Measurements from ENCODE around the gene FCRLB. TPM values are rescaled to one million over a fixed set of nuclear protein-coding genes. Genes with fewer than 3 reads are reported as not detected.
"Not testable (repeated sequence)": the region's sequence is repeated elsewhere in the genome, so short reads cannot be mapped to it uniquely, and the experiment has no call there.

FCRLB gene
- total RNA-seq, 2 experiments from 2014 or later: 0.10 TPM

DNA sequence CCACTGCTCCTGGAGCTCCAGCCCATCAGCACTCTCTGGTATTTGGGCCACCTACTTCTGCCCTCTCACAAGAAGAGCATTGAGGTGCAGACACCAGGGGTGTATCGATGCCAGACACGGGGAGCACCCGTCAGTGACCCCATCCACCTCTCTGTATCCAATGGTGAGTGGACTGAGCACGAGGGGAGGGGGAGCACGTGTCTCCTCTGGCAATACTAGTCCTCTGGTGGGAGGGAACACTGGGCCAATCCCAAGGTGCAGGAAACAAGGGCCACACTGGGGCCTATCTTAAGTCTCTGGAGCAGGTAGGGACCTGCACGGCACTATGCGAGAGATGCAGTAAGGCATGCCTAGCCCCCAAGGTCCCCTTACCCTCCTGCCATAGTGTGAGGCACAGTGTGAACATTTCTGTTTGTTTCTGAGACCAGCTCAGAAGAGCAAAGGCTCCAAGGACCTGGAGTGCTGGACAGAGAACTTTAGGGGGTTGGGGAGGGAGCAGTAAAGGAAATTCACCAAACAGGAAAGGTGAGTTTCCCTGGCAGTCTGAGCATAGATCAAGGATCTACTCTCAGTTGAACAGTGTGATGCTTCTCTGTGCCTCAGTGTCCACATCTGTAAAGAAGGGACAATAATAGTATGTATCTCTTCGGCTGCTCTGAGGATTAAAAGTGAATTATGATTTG is 2.3 kb downstream of the FCRLB start:
- Mint-ChIP-seq H3K4me1 (ENCODE audit: low read depth) (peaks cover 32% of the 10 kb centered on the region), H3K4me3 (no peak overlapping the region), H3K36me3 (ENCODE audit: low read depth) (no peaks in the 10 kb centered on the region), H3K9me3 (no peaks in the 10 kb centered on the region), H3K27me3 (ENCODE audit: low read depth) (peaks cover 8% of the 10 kb centered on the region), H3K27ac (no peak overlapping the region)
- intact Hi-C loops (cut with micrococcal nuclease): no loop called here
- CTCF ChIA-PET: interaction anchor here (0.9 kb wide), 1 partner anchor 213 kb away, joined by 3 read pairs; no protein-coding TSS in a partner anchor
- no peak for DNase-seq

DNA sequence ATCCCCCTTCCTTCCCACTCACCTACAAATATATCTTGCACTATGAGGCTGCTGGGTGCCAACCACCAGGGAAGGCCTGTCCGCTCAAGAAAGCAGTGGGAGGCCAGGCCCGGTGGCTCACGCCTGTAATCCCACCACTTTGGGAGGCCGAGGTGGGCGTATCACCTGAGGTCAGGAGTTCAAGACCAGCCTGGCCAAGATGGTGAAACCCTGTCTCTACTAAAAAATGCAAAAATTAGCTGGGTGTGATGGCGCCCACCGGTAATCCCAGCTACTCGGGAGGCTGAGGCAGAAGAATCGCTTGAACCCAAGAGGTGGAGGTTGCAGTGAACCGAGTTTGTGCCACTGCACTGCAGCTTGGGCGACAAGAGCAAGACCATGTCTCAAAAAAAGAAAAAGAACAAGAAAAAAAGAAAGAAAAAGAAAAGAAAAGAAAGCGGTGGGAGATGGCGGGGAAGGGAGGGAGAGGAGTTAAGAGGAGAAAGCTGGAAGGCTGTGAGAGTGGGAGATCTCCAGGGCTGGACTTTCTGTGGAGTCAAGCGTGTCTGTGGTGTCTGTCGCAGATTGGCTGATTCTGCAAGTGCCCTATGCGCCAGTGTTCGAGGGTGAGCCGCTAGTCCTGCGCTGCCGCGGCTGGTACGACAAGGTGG is 4.0 kb downstream of the FCRLB start:
- intact Hi-C loops (cut with micrococcal nuclease); H3K27ac Mint-ChIP-seq; H3K36me3 Mint-ChIP-seq (ENCODE audit: low read depth); H3K27me3 Mint-ChIP-seq (ENCODE audit: low read depth); H3K9me3 Mint-ChIP-seq; DNase-seq: not testable (repeated sequence)
- Mint-ChIP-seq H3K4me1 (ENCODE audit: low read depth) (peaks cover 41% of the 10 kb centered on the region), H3K4me3 (peak overlapping the region; percentile 76)
- CTCF ChIA-PET: interaction anchor here (8.2 kb wide), 1 partner anchor 15 kb away, joined by 76 read pairs; no protein-coding TSS in a partner anchor

DNA sequence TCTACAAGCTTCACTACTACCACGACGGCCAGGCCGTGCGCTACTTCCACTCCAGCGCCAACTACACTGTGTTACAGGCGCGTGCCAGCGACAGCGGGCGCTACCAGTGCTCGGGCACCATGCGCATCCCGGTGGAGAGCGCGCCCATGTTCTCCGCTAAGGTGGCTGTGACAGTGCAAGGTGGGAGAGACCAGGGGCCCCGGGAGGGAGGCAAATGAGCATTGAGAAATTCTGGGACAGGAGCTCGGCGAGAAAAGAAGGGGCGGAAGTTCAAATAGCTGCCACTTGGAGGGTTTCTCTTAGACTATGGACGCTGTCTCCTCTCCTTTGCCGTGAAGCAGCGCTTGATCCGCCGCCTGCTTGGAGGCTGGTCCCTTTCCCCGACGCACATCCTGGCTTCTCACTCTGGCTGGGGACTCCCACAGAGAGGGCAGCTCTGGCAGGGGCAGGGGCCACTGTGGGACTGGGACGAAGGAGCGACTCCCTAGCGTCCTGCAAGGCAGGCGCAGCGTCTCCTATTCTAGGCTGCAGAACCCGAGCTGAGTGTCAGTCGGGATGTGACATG is 4.6 kb downstream of the FCRLB start:
- Mint-ChIP-seq H3K36me3 (ENCODE audit: low read depth) (no peaks in the 10 kb centered on the region), H3K4me3 (peak overlapping the region; percentile 76), H3K9me3 (no peaks in the 10 kb centered on the region), H3K4me1 (ENCODE audit: low read depth) (peaks cover 46% of the 10 kb centered on the region), H3K27ac (peak overlapping the region; percentile 11), H3K27me3 (ENCODE audit: low read depth) (peaks cover 8% of the 10 kb centered on the region)
- CTCF ChIA-PET: interaction anchor here (1.2 to 8.2 kb wide), 3 partner anchors 14 to 239 kb away, joined by 4 to 76 read pairs (median 5); partner anchors contain the start of gene DUSP12
- intact Hi-C loops (cut with micrococcal nuclease): loop anchor here (2.0 kb wide), 1 partner anchor 15 kb away; no protein-coding TSS in a partner anchor
- peak; percentile 31 for DNase-seq

DNA sequence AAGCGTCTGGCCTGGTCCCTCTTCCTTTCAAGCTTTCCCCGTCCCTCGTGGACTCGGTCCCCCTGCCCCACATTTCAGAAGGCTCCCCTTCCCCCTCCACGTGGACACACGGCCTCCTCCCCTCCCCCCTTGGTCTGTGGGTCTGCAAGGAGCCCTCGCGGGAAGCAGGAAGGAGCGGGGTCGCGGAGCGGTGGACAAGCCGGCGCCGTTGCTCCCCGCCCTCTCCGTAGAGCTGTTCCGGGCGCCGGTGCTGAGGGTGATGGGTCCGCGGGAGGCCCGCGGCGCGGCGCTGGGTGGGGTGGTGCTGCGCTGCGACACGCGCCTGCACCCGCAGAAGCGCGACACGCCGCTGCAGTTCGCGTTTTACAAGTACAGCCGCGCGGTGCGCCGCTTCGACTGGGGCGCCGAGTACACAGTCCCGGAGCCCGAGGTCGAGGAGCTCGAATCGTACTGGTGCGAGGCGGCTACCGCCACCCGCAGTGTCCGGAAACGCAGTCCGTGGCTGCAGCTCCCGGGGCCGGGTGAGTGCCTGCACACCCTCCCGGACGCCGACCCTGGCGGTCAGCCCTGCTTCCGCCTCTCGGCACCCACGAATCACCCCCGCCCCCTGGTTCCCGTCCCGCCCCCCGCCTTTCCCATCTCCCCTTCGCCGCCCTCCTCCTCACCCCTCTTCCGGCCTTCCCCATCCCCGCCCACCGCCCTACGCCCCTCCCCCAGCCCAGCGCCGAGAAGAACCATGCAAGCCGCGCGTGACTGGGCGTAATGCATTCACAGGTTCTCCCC is 5.3 kb downstream of the FCRLB start:
- peaks cover 7% of the 10 kb centered on the region for H3K27me3 Mint-ChIP-seq (ENCODE audit: low read depth)
- CTCF ChIA-PET: interaction anchor here (1.2 to 8.2 kb wide), 3 partner anchors 13 to 239 kb away, joined by 4 to 76 read pairs (median 5); partner anchors contain the start of gene DUSP12

DNA sequence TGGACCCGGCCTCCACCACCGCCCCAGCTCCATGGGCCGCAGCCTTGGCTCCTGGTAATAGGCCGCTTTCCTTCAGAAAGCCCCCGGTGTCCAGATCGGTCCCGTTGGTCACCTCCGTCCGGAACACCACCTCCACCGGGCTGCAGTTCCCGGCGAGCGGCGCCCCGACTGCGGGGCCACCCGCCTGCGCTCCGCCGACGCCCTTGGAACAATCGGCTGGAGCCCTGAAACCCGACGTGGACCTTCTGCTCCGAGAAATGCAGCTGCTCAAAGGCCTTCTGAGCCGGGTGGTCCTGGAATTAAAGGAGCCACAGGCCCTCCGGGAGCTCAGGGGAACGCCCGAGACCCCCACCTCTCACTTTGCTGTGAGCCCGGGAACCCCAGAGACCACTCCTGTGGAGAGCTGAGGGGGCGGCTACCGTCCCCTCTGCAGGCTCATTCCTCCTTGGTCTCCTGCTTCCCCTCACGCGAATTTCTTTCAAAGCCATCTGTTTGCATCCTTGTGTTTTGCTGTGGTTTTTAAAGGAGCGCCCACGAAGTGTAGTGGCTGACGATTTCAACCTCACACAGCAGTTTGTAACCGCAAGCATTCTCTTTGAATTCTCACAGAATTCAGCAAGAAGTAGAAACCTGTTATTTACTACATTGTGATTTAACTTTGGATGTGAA is 6.0 kb downstream of the FCRLB start:
- Mint-ChIP-seq H3K4me1 (ENCODE audit: low read depth) (peaks cover 42% of the 10 kb centered on the region), H3K27ac (no peak overlapping the region), H3K36me3 (ENCODE audit: low read depth) (no peaks in the 10 kb centered on the region), H3K9me3 (no peaks in the 10 kb centered on the region), H3K4me3 (peak overlapping the region; percentile 76), H3K27me3 (ENCODE audit: low read depth) (peaks cover 4% of the 10 kb centered on the region)
- CTCF ChIA-PET: interaction anchor here (1.2 to 8.2 kb wide), 3 partner anchors 13 to 240 kb away, joined by 4 to 76 read pairs (median 5); partner anchors contain the start of gene DUSP12
- intact Hi-C loops (cut with micrococcal nuclease): loop anchor here (2.0 kb wide), 1 partner anchor 13 kb away; no protein-coding TSS in a partner anchor
- DNase-seq: peak; percentile 38

More for the DNA sequence above, 5.3 kb downstream of the FCRLB start:
- no peaks in the 10 kb centered on the region for H3K36me3 Mint-ChIP-seq (ENCODE audit: low read depth)
- intact Hi-C loops (cut with micrococcal nuclease): loop anchor here (2.0 kb wide), 1 partner anchor 14 kb away; no protein-coding TSS in a partner anchor
- H3K27ac Mint-ChIP-seq: peak overlapping the region; percentile 11
- H3K4me1 Mint-ChIP-seq (ENCODE audit: low read depth): peaks cover 46% of the 10 kb centered on the region
- no peaks in the 10 kb centered on the region for H3K9me3 Mint-ChIP-seq
- H3K4me3 Mint-ChIP-seq: peak overlapping the region; percentile 76
- peak; percentile 69 for DNase-seq

- CTCF ChIA-PET: interaction anchor here (8.2 kb wide), 1 partner anchor 11 kb away, joined by 76 read pairs; no protein-coding TSS in a partner anchor
- no peak for DNase-seq
- Mint-ChIP-seq H3K9me3 (no peaks in the 10 kb centered on the region), H3K27ac (peak overlapping the region; percentile 4), H3K36me3 (ENCODE audit: low read depth) (no peaks in the 10 kb centered on the region), H3K4me3 (no peak overlapping the region), H3K4me1 (ENCODE audit: low read depth) (peaks cover 42% of the 10 kb centered on the region), H3K27me3 (ENCODE audit: low read depth) (peaks cover 6% of the 10 kb centered on the region)
- intact Hi-C loops (cut with micrococcal nuclease): no loop called here
These were observed 7.3 kb downstream of the FCRLB start for GRCh38 chr1:161728376-161729226.

- DNase-seq: peak; percentile 62
- CTCF ChIA-PET: interaction anchor here (0.8 to 8.2 kb wide), 2 partner anchors 10 to 243 kb away, joined by 4 to 76 read pairs; no protein-coding TSS in a partner anchor
- Mint-ChIP-seq H3K4me1 (ENCODE audit: low read depth) (peaks cover 42% of the 10 kb centered on the region), H3K36me3 (ENCODE audit: low read depth) (no peaks in the 10 kb centered on the region), H3K27ac (peak overlapping the region; percentile 21), H3K9me3 (no peaks in the 10 kb centered on the region), H3K4me3 (no peak overlapping the region), H3K27me3 (ENCODE audit: low read depth) (peaks cover 6% of the 10 kb centered on the region)
- intact Hi-C loops (cut with micrococcal nuclease): loop anchor here (1.0 to 2.0 kb wide), 4 partner anchors 14 to 118 kb away; partner anchors contain the start of genes DUSP12 and FCRLA
These were observed 8.8 kb downstream of the FCRLB start for GRCh38 chr1:161730050-161730564.

DNA sequence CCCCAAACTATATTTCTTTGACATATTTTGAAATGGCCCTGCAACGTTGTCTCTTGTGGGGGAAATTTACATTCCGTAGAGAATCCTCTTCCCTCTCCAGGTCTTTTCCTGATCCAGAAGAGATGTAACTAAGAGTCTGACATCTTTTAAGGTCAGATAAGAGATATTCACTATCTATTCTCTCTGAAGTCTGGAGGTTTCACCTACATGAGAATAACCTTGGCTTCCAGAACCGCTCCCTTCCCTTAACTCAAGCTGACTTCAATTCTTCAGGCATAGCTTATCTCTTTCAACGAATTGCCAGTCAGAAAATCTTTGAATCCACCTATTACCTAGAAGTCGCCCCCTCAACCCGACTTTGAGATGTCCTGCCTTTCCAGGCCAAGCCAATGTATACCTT is 9.9 kb downstream of the FCRLB start:
- H3K27ac Mint-ChIP-seq: no peak overlapping the region
- H3K27me3 Mint-ChIP-seq (ENCODE audit: low read depth): peaks cover 2% of the 10 kb centered on the region
- H3K9me3 Mint-ChIP-seq: no peaks in the 10 kb centered on the region
- CTCF ChIA-PET: interaction anchor here (8.2 kb wide), 1 partner anchor 9 kb away, joined by 76 read pairs; no protein-coding TSS in a partner anchor
- DNase-seq: no peak
- H3K36me3 Mint-ChIP-seq (ENCODE audit: low read depth): no peaks in the 10 kb centered on the region
- H3K4me3 Mint-ChIP-seq: no peak overlapping the region
- peaks cover 39% of the 10 kb centered on the region for H3K4me1 Mint-ChIP-seq (ENCODE audit: low read depth)
- intact Hi-C loops (cut with micrococcal nuclease): loop anchor here (2.0 kb wide), 1 partner anchor 24 kb away; the partner anchor contains the start of gene FCRLA

- H3K4me1 Mint-ChIP-seq (ENCODE audit: low read depth): peaks cover 44% of the 10 kb centered on the region
- CTCF ChIA-PET: interaction anchor here (0.5 to 8.2 kb wide), 3 partner anchors 8 to 305 kb away, joined by 4 to 76 read pairs (median 5); no protein-coding TSS in a partner anchor
- intact Hi-C loops (cut with micrococcal nuclease): loop anchor here (2.0 kb wide), 1 partner anchor 25 kb away; the partner anchor contains the start of gene FCRLA
- no peaks in the 10 kb centered on the region for H3K9me3 Mint-ChIP-seq
- no peaks in the 10 kb centered on the region for H3K36me3 Mint-ChIP-seq (ENCODE audit: low read depth)
- DNase-seq: no peak
- H3K27me3 Mint-ChIP-seq (ENCODE audit: low read depth): peaks cover 2% of the 10 kb centered on the region
- H3K27ac Mint-ChIP-seq: no peak overlapping the region
- H3K4me3 Mint-ChIP-seq: no peak overlapping the region
These were observed 10.8 kb downstream of the FCRLB start for GRCh38 chr1:161731981-161732718.

GRCh38 chr1:161733526-161733925 is 12.2 kb downstream of the FCRLB start:
- peaks cover 34% of the 10 kb centered on the region for H3K4me1 Mint-ChIP-seq (ENCODE audit: low read depth)
- H3K9me3 Mint-ChIP-seq: no peaks in the 10 kb centered on the region
- no peak overlapping the region for H3K4me3 Mint-ChIP-seq
- CTCF ChIA-PET: interaction anchor here (0.6 to 1.4 kb wide), 2 partner anchors 20 to 204 kb away, joined by 3 to 4 read pairs; no protein-coding TSS in a partner anchor
- no peak overlapping the region for H3K27ac Mint-ChIP-seq
- H3K27me3 Mint-ChIP-seq (ENCODE audit: low read depth): peaks cover 2% of the 10 kb centered on the region
- intact Hi-C loops (cut with micrococcal nuclease): no loop called here
- H3K36me3 Mint-ChIP-seq (ENCODE audit: low read depth): no peaks in the 10 kb centered on the region
- DNase-seq: no peak
